HEK293 (cell line): ENCODE results near the gene KCNMA1.

ENCODE experiments used
- CTCF ChIA-PET: fragments of 350-600 bp; formaldehyde crosslinking; extraction: SDS; loops from one replicate; lab custom pipeline; 2021; ENCODE audit warnings: antibody characterized with exemption; lab: Yijun Ruan, JAX
- POLR2A ChIA-PET: fragments of 300-600 bp; formaldehyde crosslinking; extraction: SDS; loops from one replicate; lab custom pipeline; 2020; ENCODE audit warnings: antibody characterized with exemption, inconsistent platforms; lab: Yijun Ruan, JAX
- H3K27ac ChIP-seq: fragments of 200-500 bp; sonication (Bioruptor generic); 2 replicates; pipeline ENCODE4 v1.5.1; 2014; ENCODE audit warnings: low read depth, low read length, control low read depth, inconsistent platforms; ENCODE audit errors: extremely low read depth
- H3K36me3 ChIP-seq, 2 experiments: fragments of 200-500 bp in 1 of 2; sonication (Bioruptor generic) in 1 of 2; 1 replicate in 1 of 2; 2 replicates in 1 of 2; pipeline ENCODE4 v1.5.1; 2014 to 2017; ENCODE audit warnings: inconsistent platforms in 2 of 2, low read length in 2 of 2; ENCODE audit not compliant: control insufficient read depth in 2 of 2, insufficient read depth in 1 of 2
- H3K4me1 ChIP-seq: fragments of 200-500 bp; sonication (Bioruptor generic); 2 replicates; pipeline ENCODE4 v1.5.1; 2014; ENCODE audit warnings: mild to moderate bottlenecking, low read length, inconsistent platforms; ENCODE audit not compliant: control insufficient read depth, insufficient read depth
- H3K4me3 ChIP-seq: 2 replicates; pipeline ENCODE4 v1.5.1; 2011; ENCODE audit warnings: low read depth, mild to moderate bottlenecking, control low read depth, low read length, moderate library complexity
- H3K9me3 ChIP-seq: fragments of 200-500 bp; sonication (Bioruptor generic); 2 replicates; pipeline ENCODE4 v1.5.1; 2014; ENCODE audit warnings: low read depth, low read length, inconsistent platforms; ENCODE audit not compliant: control insufficient read depth, insufficient read depth
- FEZF1 ChIP-seq: fragments of 450-650 bp; formaldehyde crosslinking; IDR thresholded peaks from 2 replicates; pipeline ENCODE4 v1.5.1; 2016; ENCODE audit warnings: missing biosample characterization, missing genetic modification characterization
- OSR2 ChIP-seq: fragments of 450-650 bp; formaldehyde crosslinking; IDR thresholded peaks from 2 replicates; pipeline ENCODE4 v1.5.1; 2016; ENCODE audit warnings: missing biosample characterization, missing genetic modification characterization
- RBAK ChIP-seq: fragments of 450-650 bp; formaldehyde crosslinking; IDR thresholded peaks from 2 replicates; pipeline ENCODE4 v1.5.1; 2016; ENCODE audit warnings: missing biosample characterization, missing genetic modification characterization
- SETDB1 ChIP-seq: IDR thresholded peaks from one replicate; pipeline ENCODE4 v1.6.1; 2017; ENCODE audit warnings: mild to moderate bottlenecking, low read length, moderate library complexity, mixed read lengths; ENCODE audit not compliant: insufficient read length
- WT1 ChIP-seq: fragments of 450-650 bp; formaldehyde crosslinking; IDR thresholded peaks from 2 replicates; pipeline ENCODE4 v1.5.1; 2016; ENCODE audit warnings: missing biosample characterization, missing genetic modification characterization
- YY2 ChIP-seq: fragments of 450-650 bp; formaldehyde crosslinking; IDR thresholded peaks from 2 replicates; pipeline ENCODE4 v1.5.1; 2016; ENCODE audit warnings: missing biosample characterization, missing genetic modification characterization
- ZBTB7A ChIP-seq: fragments of 450-650 bp; formaldehyde crosslinking; IDR thresholded peaks from 2 replicates; pipeline ENCODE4 v1.5.1; 2016; ENCODE audit warnings: low read depth, missing biosample characterization, missing genetic modification characterization
- ZFHX2 ChIP-seq: fragments of 450-650 bp; formaldehyde crosslinking; conservative IDR thresholded peaks from 2 replicates; pipeline ENCODE4 v1.5.1; 2016; ENCODE audit warnings: missing biosample characterization, missing genetic modification characterization
- ZFP41 ChIP-seq: fragments of 450-650 bp; formaldehyde crosslinking; IDR thresholded peaks from 2 replicates; pipeline ENCODE4 v1.5.1; 2016; ENCODE audit warnings: missing biosample characterization, missing genetic modification characterization, borderline replicate concordance
- ZIC2 ChIP-seq: fragments of 450-650 bp; formaldehyde crosslinking; IDR thresholded peaks from 2 replicates; pipeline ENCODE4 v1.5.1; 2016; ENCODE audit warnings: missing biosample characterization, missing genetic modification characterization
- ZNF121 ChIP-seq: fragments of 450-650 bp; formaldehyde crosslinking; IDR thresholded peaks from 2 replicates; pipeline ENCODE4 v1.5.1; 2016; ENCODE audit warnings: missing biosample characterization, missing genetic modification characterization
- ZNF140 ChIP-seq: fragments of 450-650 bp; formaldehyde crosslinking; IDR thresholded peaks from 2 replicates; pipeline ENCODE4 v1.5.1; 2016; ENCODE audit warnings: missing biosample characterization, missing genetic modification characterization
- ZNF16 ChIP-seq: fragments of 450-650 bp; formaldehyde crosslinking; IDR thresholded peaks from 2 replicates; pipeline ENCODE4 v1.5.1; 2016; ENCODE audit warnings: low read depth, missing biosample characterization, missing genetic modification characterization
- ZNF175 ChIP-seq: fragments of 450-650 bp; formaldehyde crosslinking; IDR thresholded peaks from 2 replicates; pipeline ENCODE4 v1.5.1; 2016; ENCODE audit warnings: missing biosample characterization, missing genetic modification characterization
- ZNF184 ChIP-seq: fragments of 450-650 bp; IDR thresholded peaks from 2 replicates; pipeline ENCODE4 v1.5.1; 2018; ENCODE audit warnings: missing biosample characterization, mild to moderate bottlenecking, missing genetic modification characterization
- ZNF19 ChIP-seq: fragments of 450-650 bp; formaldehyde crosslinking; IDR thresholded peaks from 2 replicates; pipeline ENCODE4; 2016; ENCODE audit warnings: missing biosample characterization, missing genetic modification characterization, low read depth
- ZNF202 ChIP-seq: fragments of 450-650 bp; formaldehyde crosslinking; IDR thresholded peaks from 2 replicates; pipeline ENCODE4 v1.5.1; 2016; ENCODE audit warnings: missing biosample characterization, missing genetic modification characterization, borderline replicate concordance
- ZNF266 ChIP-seq: fragments of 450-650 bp; formaldehyde crosslinking; IDR thresholded peaks from 2 replicates; pipeline ENCODE4 v1.5.1; 2016; ENCODE audit warnings: missing biosample characterization, missing genetic modification characterization, low read depth
- ZNF350 ChIP-seq: fragments of 450-650 bp; formaldehyde crosslinking; IDR thresholded peaks from 2 replicates; pipeline ENCODE4 v1.5.0; 2017; ENCODE audit warnings: missing biosample characterization, mild to moderate bottlenecking, missing genetic modification characterization
- ZNF394 ChIP-seq: fragments of 450-650 bp; formaldehyde crosslinking; IDR thresholded peaks from 2 replicates; pipeline ENCODE4 v1.5.1; 2016; ENCODE audit warnings: missing biosample characterization, missing genetic modification characterization, mild to moderate bottlenecking, moderate library complexity, borderline replicate concordance
- ZNF473 ChIP-seq: fragments of 450-650 bp; formaldehyde crosslinking; IDR thresholded peaks from 2 replicates; pipeline ENCODE4 v1.5.1; 2017; ENCODE audit warnings: missing biosample characterization, missing genetic modification characterization
- ZNF501 ChIP-seq: fragments of 450-650 bp; formaldehyde crosslinking; IDR thresholded peaks from 2 replicates; pipeline ENCODE4 v1.5.1; 2016; ENCODE audit warnings: missing biosample characterization, missing genetic modification characterization
- ZNF529 ChIP-seq: fragments of 450-650 bp; formaldehyde crosslinking; IDR thresholded peaks from 2 replicates; pipeline ENCODE4 v1.5.1; 2017; ENCODE audit warnings: missing genetic modification characterization, missing biosample characterization; ENCODE audit not compliant: insufficient replicate concordance
- ZNF596 ChIP-seq: fragments of 450-650 bp; IDR thresholded peaks from 2 replicates; pipeline ENCODE4 v1.5.0; 2018; ENCODE audit warnings: missing biosample characterization, mild to moderate bottlenecking, missing genetic modification characterization, moderate library complexity
- ZNF600 ChIP-seq: fragments of 450-650 bp; formaldehyde crosslinking; IDR thresholded peaks from 2 replicates; pipeline ENCODE4 v1.5.1; 2016; ENCODE audit warnings: missing biosample characterization, missing genetic modification characterization
- ZNF654 ChIP-seq: fragments of 450-650 bp; formaldehyde crosslinking; IDR thresholded peaks from 2 replicates; pipeline ENCODE4 v1.5.1; 2016; ENCODE audit warnings: low read depth, missing biosample characterization, missing genetic modification characterization
- ZNF658 ChIP-seq: fragments of 450-650 bp; formaldehyde crosslinking; IDR thresholded peaks from 2 replicates; pipeline ENCODE4; 2016; ENCODE audit warnings: missing biosample characterization, missing genetic modification characterization
- ZNF664 ChIP-seq: fragments of 450-650 bp; formaldehyde crosslinking; IDR thresholded peaks from 2 replicates; pipeline ENCODE4 v1.5.1; 2016; ENCODE audit warnings: missing biosample characterization, missing genetic modification characterization
- ZNF670 ChIP-seq: fragments of 450-650 bp; formaldehyde crosslinking; IDR thresholded peaks from 2 replicates; pipeline ENCODE4 v1.5.1; 2016; ENCODE audit warnings: missing biosample characterization, missing genetic modification characterization, low read depth
- ZNF677 ChIP-seq: fragments of 450-650 bp; IDR thresholded peaks from 2 replicates; pipeline ENCODE4 v1.5.0; 2018; ENCODE audit warnings: missing biosample characterization, mild to moderate bottlenecking, missing genetic modification characterization, moderate library complexity
- ZNF776 ChIP-seq: fragments of 450-650 bp; formaldehyde crosslinking; IDR thresholded peaks from 2 replicates; pipeline ENCODE4 v1.5.0; 2017; ENCODE audit warnings: missing biosample characterization, missing genetic modification characterization, borderline replicate concordance
- TF ChIP-seq, protein P1 (sequence below): fragments of 450-650 bp; formaldehyde crosslinking; IDR thresholded peaks from 2 replicates; pipeline ENCODE4 v1.5.1; 2016; ENCODE audit warnings: missing biosample characterization, missing genetic modification characterization
- TF ChIP-seq, protein P2 (sequence below): fragments of 450-650 bp; formaldehyde crosslinking; IDR thresholded peaks from 2 replicates; pipeline ENCODE4; 2016; ENCODE audit warnings: missing biosample characterization, missing genetic modification characterization
- TF ChIP-seq, protein P3 (sequence below): fragments of 450-650 bp; formaldehyde crosslinking; optimal IDR thresholded peaks from 2 replicates; pipeline ENCODE3; 2016; ENCODE audit warnings: missing biosample characterization, mild to moderate bottlenecking, missing genetic modification characterization
- TF ChIP-seq, protein P4 (sequence below): fragments of 450-650 bp; formaldehyde crosslinking; IDR thresholded peaks from 2 replicates; pipeline ENCODE4 v1.5.1; 2016; ENCODE audit warnings: missing biosample characterization, missing genetic modification characterization

KCNMA1 gene

DNA sequence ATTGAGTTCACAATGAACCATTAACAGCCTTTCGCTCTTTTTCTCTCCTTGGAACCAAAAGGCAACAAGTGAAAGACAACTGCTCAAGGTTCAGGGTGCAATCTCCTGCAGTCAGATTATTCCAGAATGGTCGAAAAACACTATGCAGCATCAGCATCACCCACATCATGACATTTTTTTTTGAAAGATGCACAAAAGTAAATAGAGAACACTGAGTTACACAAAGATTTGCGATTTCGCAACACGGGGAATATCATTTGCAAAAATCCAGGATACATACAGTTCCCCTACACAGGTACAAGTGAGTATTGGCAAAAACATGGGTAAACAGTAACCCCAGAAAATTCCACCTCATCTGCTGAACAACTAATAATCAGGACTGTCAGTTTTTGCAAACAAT is 611.5 kb downstream of the KCNMA1 start (continued):
- no peak for TF ChIP-seq ZNF529
- no peak for TF ChIP-seq SETDB1
- TF ChIP-seq ZNF16 (tag by site-specific recombination), result no peak
- no peak for TF ChIP-seq ZIC2
- no peak for TF ChIP-seq ZNF184 (tag by site-specific recombination)
- no peak for TF ChIP-seq ZNF350
- no peak for TF ChIP-seq ZNF394
- no peak for TF ChIP-seq ZNF600 (tag by site-specific recombination)
- no peak for TF ChIP-seq FEZF1 (tag by site-specific recombination)
- TF ChIP-seq, protein P1, sequence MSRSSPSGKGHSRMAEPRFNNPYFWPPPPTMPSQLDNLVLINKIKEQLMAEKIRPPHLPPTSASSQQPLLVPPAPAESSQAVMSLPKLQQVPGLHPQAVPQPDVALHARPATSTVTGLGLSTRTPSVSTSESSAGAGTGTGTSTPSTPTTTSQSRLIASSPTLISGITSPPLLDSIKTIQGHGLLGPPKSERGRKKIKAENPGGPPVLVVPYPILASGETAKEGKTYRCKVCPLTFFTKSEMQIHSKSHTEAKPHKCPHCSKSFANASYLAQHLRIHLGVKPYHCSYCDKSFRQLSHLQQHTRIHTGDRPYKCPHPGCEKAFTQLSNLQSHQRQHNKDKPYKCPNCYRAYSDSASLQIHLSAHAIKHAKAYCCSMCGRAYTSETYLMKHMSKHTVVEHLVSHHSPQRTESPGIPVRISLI (tag by site-specific recombination), result no peak

DNA sequence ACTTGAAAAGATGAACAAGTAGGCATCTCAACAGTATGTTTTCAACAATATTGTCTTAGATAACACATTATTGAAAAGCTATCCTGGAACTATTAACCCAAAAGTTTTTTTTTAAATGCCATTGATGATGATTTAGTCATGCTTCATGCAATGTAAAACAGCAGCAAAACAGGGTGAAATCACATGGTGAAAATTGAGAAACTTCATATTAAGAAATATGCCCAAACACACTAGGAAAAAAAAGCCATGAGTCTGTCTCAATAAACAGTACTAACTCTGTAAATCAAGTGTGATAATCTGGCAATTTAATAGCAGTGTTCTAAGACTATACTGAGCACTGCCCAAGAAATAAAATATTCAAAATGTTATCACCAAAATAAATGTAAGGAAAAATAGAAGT is 613.1 kb downstream of the KCNMA1 start:
- H3K27ac ChIP-seq, result no peak overlapping the region
- TF ChIP-seq ZNF670, result no peak
- TF ChIP-seq WT1 (tag by site-specific recombination), result no peak
- no peak for TF ChIP-seq ZNF501 (tag by site-specific recombination)
- TF ChIP-seq ZNF654 (tag by site-specific recombination), result no peak
- TF ChIP-seq, protein P2, sequence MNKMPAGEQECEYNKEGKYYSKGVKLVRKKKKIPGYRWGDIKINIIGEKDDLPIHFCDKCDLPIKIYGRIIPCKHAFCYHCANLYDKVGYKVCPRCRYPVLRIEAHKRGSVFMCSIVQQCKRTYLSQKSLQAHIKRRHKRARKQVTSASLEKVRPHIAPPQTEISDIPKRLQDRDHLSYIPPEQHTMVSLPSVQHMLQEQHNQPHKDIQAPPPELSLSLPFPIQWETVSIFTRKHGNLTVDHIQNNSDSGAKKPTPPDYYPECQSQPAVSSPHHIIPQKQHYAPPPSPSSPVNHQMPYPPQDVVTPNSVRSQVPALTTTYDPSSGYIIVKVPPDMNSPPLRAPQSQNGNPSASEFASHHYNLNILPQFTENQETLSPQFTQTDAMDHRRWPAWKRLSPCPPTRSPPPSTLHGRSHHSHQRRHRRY (tag by site-specific recombination), result no peak
- TF ChIP-seq ZNF473 (tag by site-specific recombination), result no peak
- no peak for TF ChIP-seq ZNF175
- TF ChIP-seq, protein P3, sequence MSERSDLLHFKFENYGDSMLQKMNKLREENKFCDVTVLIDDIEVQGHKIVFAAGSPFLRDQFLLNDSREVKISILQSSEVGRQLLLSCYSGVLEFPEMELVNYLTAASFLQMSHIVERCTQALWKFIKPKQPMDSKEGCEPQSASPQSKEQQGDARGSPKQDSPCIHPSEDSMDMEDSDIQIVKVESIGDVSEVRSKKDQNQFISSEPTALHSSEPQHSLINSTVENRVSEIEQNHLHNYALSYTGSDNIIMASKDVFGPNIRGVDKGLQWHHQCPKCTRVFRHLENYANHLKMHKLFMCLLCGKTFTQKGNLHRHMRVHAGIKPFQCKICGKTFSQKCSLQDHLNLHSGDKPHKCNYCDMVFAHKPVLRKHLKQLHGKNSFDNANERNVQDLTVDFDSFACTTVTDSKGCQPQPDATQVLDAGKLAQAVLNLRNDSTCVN (tag by site-specific recombination), result no peak
- TF ChIP-seq OSR2 (tag by site-specific recombination), result no peak
- no peak for TF ChIP-seq RBAK
- H3K4me1 ChIP-seq, result no peaks in the 10 kb centered on the region
- no peaks in the 10 kb centered on the region for H3K9me3 ChIP-seq
- ChIA-PET POLR2A (no interaction called here), CTCF (no interaction called here)
- H3K4me3 ChIP-seq, result no peak overlapping the region
- no peaks in the 10 kb centered on the region for H3K36me3 ChIP-seq

DNA sequence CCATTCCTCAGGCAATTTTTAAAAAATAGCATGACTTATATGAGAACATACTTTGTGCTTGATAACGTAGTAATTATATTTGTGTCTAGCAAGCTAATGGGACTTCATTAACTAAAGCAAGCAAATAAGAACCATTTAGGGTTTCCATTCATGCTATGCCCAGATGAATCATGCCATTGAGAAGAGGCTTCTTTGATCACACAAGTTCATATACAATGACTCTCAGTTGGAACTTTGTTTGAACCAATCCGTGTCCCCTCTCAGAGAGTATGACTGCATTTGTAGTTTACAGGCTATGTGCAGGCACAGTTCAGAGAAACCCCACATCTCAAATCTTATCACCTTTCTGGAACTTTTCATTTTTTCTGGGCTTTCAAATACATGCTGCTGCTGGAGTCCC is 614.2 kb downstream of the KCNMA1 start:
- ChIA-PET POLR2A (no interaction called here), CTCF (interaction anchor here (0.6 to 0.9 kb wide), 2 partner anchors 13 to 537 kb away, joined by 3 read pairs; no protein-coding TSS in a partner anchor)
- H3K4me1 ChIP-seq, result no peaks in the 10 kb centered on the region
- H3K36me3 ChIP-seq, result no peaks in the 10 kb centered on the region
- no peak overlapping the region for H3K27ac ChIP-seq
- H3K4me3 ChIP-seq, result no peak overlapping the region
- no peaks in the 10 kb centered on the region for H3K9me3 ChIP-seq
- no peak for TF ChIP-seq ZFHX2 (tag by site-specific recombination)
- no peak for TF ChIP-seq ZNF776
- no peak for TF ChIP-seq ZNF121
- TF ChIP-seq YY2 (tag by site-specific recombination), result no peak
- TF ChIP-seq ZNF266 (tag by site-specific recombination), result no peak
- no peak for TF ChIP-seq ZNF658 (tag by site-specific recombination)
- TF ChIP-seq ZFP41 (tag by site-specific recombination), result no peak
- TF ChIP-seq ZNF596 (tag by site-specific recombination), result no peak
- TF ChIP-seq ZBTB7A (tag by site-specific recombination), result no peak
- no peak for TF ChIP-seq ZNF473 (tag by site-specific recombination)
- TF ChIP-seq ZNF202 (tag by site-specific recombination), result no peak
- no peak for TF ChIP-seq ZNF677
- TF ChIP-seq, protein P4, sequence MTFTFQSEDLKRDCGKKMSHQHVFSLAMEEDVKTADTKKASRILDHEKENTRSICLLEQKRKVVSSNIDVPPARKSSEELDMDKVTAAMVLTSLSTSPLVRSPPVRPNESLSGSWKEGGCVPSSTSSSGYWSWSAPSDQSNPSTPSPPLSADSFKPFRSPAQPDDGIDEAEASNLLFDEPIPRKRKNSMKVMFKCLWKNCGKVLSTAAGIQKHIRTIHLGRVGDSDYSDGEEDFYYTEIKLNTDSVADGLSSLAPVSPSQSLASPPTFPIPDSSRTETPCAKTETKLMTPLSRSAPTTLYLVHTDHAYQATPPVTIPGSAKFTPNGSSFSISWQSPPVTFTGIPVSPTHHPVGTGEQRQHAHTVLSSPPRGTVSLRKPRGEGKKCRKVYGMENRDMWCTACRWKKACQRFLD (tag by site-specific recombination), result no peak
- no peak for TF ChIP-seq ZNF140 (tag by site-specific recombination)
- TF ChIP-seq ZNF19 (tag by site-specific recombination), result no peak
- no peak for TF ChIP-seq ZNF664
